Measurements from ENCODE around the gene LOXL1.

DNA sequence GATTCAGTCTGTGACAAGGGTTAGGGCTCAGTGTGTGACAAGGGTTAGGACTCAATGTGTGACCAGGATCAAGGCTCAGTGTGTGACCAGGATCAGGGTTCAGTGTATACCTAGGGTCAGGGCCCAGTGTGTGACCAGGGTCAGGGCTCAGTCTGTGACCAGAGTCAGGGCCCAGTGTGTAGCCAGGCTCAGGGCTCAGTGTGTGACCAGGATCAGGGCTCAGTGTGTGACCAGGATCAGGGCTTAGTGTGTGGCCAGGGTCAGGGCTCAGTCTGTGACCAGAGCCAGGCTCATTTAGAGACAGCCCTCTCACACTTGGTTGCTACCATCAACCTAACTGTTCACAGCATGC, 24.2 kb downstream of the LOXL1 start:
- TF ChIP-seq ARNTL (CRISPR knock-in tag; IDR thresholded peaks at IDR 0.05; ENCODE audit: borderline replicate concordance, low read depth) (no peak), PPARA (CRISPR knock-in tag; IDR thresholded peaks at IDR 0.05; ENCODE audit: borderline replicate concordance) (no peak), ZNF565 (CRISPR knock-in tag; conservative IDR thresholded peaks at IDR 0.05; ENCODE audit: low read depth) (no peak), OSR1 (CRISPR knock-in tag; IDR thresholded peaks at IDR 0.05) (no peak), RARB (CRISPR knock-in tag; IDR thresholded peaks at IDR 0.05) (no peak), ZFP30 (CRISPR knock-in tag; IDR thresholded peaks at IDR 0.05) (no peak), ZNF8 (CRISPR knock-in tag; IDR thresholded peaks at IDR 0.05) (no peak), GLIS3 (CRISPR knock-in tag; IDR thresholded peaks at IDR 0.05) (no peak), TOX (CRISPR knock-in tag; IDR thresholded peaks at IDR 0.05; ENCODE audit: borderline replicate concordance) (no peak), TCF4 (CRISPR knock-in tag; IDR thresholded peaks at IDR 0.05; ENCODE audit: borderline replicate concordance) (no peak), ZFP3 (CRISPR knock-in tag; IDR thresholded peaks at IDR 0.05) (no peak)
- TF ChIP-seq, protein P1, sequence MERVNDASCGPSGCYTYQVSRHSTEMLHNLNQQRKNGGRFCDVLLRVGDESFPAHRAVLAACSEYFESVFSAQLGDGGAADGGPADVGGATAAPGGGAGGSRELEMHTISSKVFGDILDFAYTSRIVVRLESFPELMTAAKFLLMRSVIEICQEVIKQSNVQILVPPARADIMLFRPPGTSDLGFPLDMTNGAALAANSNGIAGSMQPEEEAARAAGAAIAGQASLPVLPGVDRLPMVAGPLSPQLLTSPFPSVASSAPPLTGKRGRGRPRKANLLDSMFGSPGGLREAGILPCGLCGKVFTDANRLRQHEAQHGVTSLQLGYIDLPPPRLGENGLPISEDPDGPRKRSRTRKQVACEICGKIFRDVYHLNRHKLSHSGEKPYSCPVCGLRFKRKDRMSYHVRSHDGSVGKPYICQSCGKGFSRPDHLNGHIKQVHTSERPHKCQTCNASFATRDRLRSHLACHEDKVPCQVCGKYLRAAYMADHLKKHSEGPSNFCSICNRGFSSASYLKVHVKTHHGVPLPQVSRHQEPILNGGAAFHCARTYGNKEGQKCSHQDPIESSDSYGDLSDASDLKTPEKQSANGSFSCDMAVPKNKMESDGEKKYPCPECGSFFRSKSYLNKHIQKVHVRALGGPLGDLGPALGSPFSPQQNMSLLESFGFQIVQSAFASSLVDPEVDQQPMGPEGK (CRISPR knock-in tag; IDR thresholded peaks at IDR 0.05; ENCODE audit: borderline replicate concordance), result no peak
- TF ChIP-seq, protein P2, sequence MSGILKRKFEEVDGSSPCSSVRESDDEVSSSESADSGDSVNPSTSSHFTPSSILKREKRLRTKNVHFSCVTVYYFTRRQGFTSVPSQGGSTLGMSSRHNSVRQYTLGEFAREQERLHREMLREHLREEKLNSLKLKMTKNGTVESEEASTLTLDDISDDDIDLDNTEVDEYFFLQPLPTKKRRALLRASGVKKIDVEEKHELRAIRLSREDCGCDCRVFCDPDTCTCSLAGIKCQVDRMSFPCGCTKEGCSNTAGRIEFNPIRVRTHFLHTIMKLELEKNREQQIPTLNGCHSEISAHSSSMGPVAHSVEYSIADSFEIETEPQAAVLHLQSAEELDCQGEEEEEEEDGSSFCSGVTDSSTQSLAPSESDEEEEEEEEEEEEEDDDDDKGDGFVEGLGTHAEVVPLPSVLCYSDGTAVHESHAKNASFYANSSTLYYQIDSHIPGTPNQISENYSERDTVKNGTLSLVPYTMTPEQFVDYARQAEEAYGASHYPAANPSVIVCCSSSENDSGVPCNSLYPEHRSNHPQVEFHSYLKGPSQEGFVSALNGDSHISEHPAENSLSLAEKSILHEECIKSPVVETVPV (CRISPR knock-in tag; IDR thresholded peaks at IDR 0.05), result no peak
- TF ChIP-seq, protein P3, sequence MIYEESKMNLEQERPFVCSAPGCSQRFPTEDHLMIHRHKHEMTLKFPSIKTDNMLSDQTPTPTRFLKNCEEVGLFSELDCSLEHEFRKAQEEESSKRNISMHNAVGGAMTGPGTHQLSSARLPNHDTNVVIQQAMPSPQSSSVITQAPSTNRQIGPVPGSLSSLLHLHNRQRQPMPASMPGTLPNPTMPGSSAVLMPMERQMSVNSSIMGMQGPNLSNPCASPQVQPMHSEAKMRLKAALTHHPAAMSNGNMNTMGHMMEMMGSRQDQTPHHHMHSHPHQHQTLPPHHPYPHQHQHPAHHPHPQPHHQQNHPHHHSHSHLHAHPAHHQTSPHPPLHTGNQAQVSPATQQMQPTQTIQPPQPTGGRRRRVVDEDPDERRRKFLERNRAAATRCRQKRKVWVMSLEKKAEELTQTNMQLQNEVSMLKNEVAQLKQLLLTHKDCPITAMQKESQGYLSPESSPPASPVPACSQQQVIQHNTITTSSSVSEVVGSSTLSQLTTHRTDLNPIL (CRISPR knock-in tag; IDR thresholded peaks at IDR 0.05; ENCODE audit: low read depth), result no peak
